H1 (cell line): ENCODE results near the gene MBD3. TPM values are rescaled to one million over a fixed set of nuclear protein-coding genes. Genes with fewer than 3 reads are reported as not detected.

Source experiments
- ASH2L ChIP-seq: fragments of 200-600, 300-600 bp; sonication (generic); IDR thresholded peaks from one replicate; pipeline ENCODE4 v1.7.1; 2017; ENCODE audit warnings: low read length
- BACH1 ChIP-seq: IDR thresholded peaks from 2 replicates; pipeline ENCODE4 v1.6.1; 2012; ENCODE audit warnings: low read length, improper control_type of control experiment
- BCL11A ChIP-seq, 2 experiments: IDR thresholded peaks; one replicate each; pipeline ENCODE4 v1.6.1; 2011; ENCODE audit warnings: low read depth in 2 of 2, low read length in 2 of 2, mild to moderate bottlenecking in 2 of 2
- CHD2 ChIP-seq: IDR thresholded peaks from 2 replicates; pipeline ENCODE4 v1.6.1; 2012; ENCODE audit warnings: low read length, improper control_type of control experiment
- CREB1 ChIP-seq: IDR thresholded peaks from 2 replicates; pipeline ENCODE4 v1.6.1; 2012; ENCODE audit warnings: inconsistent platforms
- EGR1 ChIP-seq: IDR thresholded peaks from 2 replicates; pipeline ENCODE4 v1.6.1; 2011; ENCODE audit warnings: low read depth, low read length, borderline replicate concordance
- EP300 ChIP-seq, 2 experiments: IDR thresholded peaks; 1 replicate in 1 of 2; 2 replicates in 1 of 2; pipeline ENCODE4 v1.6.1; 2011 to 2012; ENCODE audit warnings: low read depth in 2 of 2, low read length in 2 of 2, mild to moderate bottlenecking in 2 of 2, borderline replicate concordance in 1 of 2, inconsistent platforms in 1 of 2, moderate library complexity in 1 of 2
- GABPA ChIP-seq: IDR thresholded peaks from 2 replicates; pipeline ENCODE4 v1.6.1; 2011; ENCODE audit warnings: mild to moderate bottlenecking, low read length, moderate library complexity, borderline replicate concordance; ENCODE audit not compliant: insufficient read depth
- NRF1 ChIP-seq: IDR thresholded peaks from 2 replicates; pipeline ENCODE4 v1.6.1; 2011; ENCODE audit warnings: mild to moderate bottlenecking, low read depth, low read length, improper control_type of control experiment
- PHF8 ChIP-seq: fragments of 200-600 bp; sonication (generic); conservative IDR thresholded peaks from 2 replicates; pipeline ENCODE4 v1.7.1; 2012; ENCODE audit warnings: low read depth, mild to moderate bottlenecking, inconsistent platforms, low read length, moderate library complexity
- POLR2A ChIP-seq, 2 experiments: IDR thresholded peaks; 1 replicate in 1 of 2; 2 replicates in 1 of 2; pipeline ENCODE4 v1.6.1; 2011; ENCODE audit warnings: low read depth in 2 of 2, low read length in 2 of 2, mild to moderate bottlenecking in 2 of 2; ENCODE audit errors: control extremely low read depth in 1 of 2
- POLR2AphosphoS5 ChIP-seq: IDR thresholded peaks from 2 replicates; pipeline ENCODE4 v1.6.1; 2011; ENCODE audit warnings: low read depth, low read length
- POU5F1 ChIP-seq: IDR thresholded peaks from 2 replicates; pipeline ENCODE4 v1.6.1; 2011; ENCODE audit warnings: low read depth, mild to moderate bottlenecking, low read length, moderate library complexity
- RAD21 ChIP-seq, 2 experiments: IDR thresholded peaks in 1 of 2; conservative IDR thresholded peaks in 1 of 2; 2 replicates each; pipeline ENCODE4 v1.6.1; 2011; ENCODE audit warnings: low read depth in 2 of 2, low read length in 2 of 2, improper control_type of control experiment in 1 of 2, inconsistent platforms in 1 of 2, mild to moderate bottlenecking in 1 of 2, moderate library complexity in 1 of 2
- RXRA ChIP-seq: IDR thresholded peaks from 2 replicates; pipeline ENCODE4 v1.6.1; 2011; ENCODE audit warnings: low read depth, mild to moderate bottlenecking, low read length, moderate library complexity; ENCODE audit not compliant: insufficient read depth
- SIX5 ChIP-seq: IDR thresholded peaks from 2 replicates; pipeline ENCODE4 v1.6.1; 2011; ENCODE audit warnings: mild to moderate bottlenecking, low read depth, low read length
- SP1 ChIP-seq: IDR thresholded peaks from 2 replicates; pipeline ENCODE4 v1.6.1; 2011; ENCODE audit warnings: low read depth, low read length
- SP2 ChIP-seq: IDR thresholded peaks from 2 replicates; pipeline ENCODE4 v1.6.1; 2012; ENCODE audit warnings: mild to moderate bottlenecking, low read length, inconsistent platforms
- SP4 ChIP-seq: IDR thresholded peaks from 2 replicates; pipeline ENCODE4 v1.6.1; 2012; ENCODE audit warnings: low read length, inconsistent platforms
- SRF ChIP-seq: IDR thresholded peaks from 2 replicates; pipeline ENCODE4 v1.6.1; 2011; ENCODE audit warnings: mild to moderate bottlenecking, low read depth, low read length, moderate library complexity
- TAF1 ChIP-seq: IDR thresholded peaks from 2 replicates; pipeline ENCODE4 v1.6.1; 2011; ENCODE audit warnings: mild to moderate bottlenecking, low read depth, low read length
- TAF7 ChIP-seq: optimal IDR thresholded peaks from 2 replicates; pipeline ENCODE3; 2011; ENCODE audit warnings: low read depth, mild to moderate bottlenecking, inconsistent platforms, low read length, moderate library complexity, borderline replicate concordance
- TCF12 ChIP-seq: IDR thresholded peaks from 2 replicates; pipeline ENCODE4 v1.6.1; 2011; ENCODE audit warnings: low read depth, mild to moderate bottlenecking, low read length
- ZNF274 ChIP-seq: IDR thresholded peaks from 2 replicates; pipeline ENCODE4 v1.7.0; 2012; ENCODE audit warnings: low read length, borderline replicate concordance; ENCODE audit errors: extremely low read depth
- polyA plus RNA-seq, 7 experiments: library from polyadenylated mRNA; depleted of rRNA in 3 of 7; stranded (reverse) in 5 of 7; unstranded in 2 of 7; fragments of >200 nt in 5 of 7; fragments of 200-250 nt in 2 of 7; gene quantifications; 1 replicate in 5 of 7; 2 replicates in 1 of 7; 4 replicates in 1 of 7; pipeline versions ENCODE4 v1.2.1 to v1.2.3, GENCODE V29; 2011 to 2013; ENCODE audit warnings: missing spikeins in 2 of 7, mixed read lengths in 2 of 7
- total RNA-seq: library from RNA; stranded (reverse); fragmentation: NEBNext Ultra II Directional; extraction: Animal tissue kit (Norgen Biotek cat#: 25700); gene quantifications from 2 replicates; pipeline ENCODE4 v1.2.1, GENCODE V29; 2021
- TF ChIP-seq, protein P1 (sequence below): IDR thresholded peaks from 2 replicates; pipeline ENCODE4 v1.6.1; 2012; ENCODE audit warnings: inconsistent platforms
- TF ChIP-seq, protein P2 (sequence below): IDR thresholded peaks from 2 replicates; pipeline ENCODE4 v1.6.1; 2011; ENCODE audit warnings: low read length, improper control_type of control experiment

The MBD3 gene
- total and polyA plus RNA-seq, 2 of the 8 experiments (the other 6 are each of a cell fraction or from before 2014, with no cell fraction given): 88.2 to 110 TPM

DNA sequence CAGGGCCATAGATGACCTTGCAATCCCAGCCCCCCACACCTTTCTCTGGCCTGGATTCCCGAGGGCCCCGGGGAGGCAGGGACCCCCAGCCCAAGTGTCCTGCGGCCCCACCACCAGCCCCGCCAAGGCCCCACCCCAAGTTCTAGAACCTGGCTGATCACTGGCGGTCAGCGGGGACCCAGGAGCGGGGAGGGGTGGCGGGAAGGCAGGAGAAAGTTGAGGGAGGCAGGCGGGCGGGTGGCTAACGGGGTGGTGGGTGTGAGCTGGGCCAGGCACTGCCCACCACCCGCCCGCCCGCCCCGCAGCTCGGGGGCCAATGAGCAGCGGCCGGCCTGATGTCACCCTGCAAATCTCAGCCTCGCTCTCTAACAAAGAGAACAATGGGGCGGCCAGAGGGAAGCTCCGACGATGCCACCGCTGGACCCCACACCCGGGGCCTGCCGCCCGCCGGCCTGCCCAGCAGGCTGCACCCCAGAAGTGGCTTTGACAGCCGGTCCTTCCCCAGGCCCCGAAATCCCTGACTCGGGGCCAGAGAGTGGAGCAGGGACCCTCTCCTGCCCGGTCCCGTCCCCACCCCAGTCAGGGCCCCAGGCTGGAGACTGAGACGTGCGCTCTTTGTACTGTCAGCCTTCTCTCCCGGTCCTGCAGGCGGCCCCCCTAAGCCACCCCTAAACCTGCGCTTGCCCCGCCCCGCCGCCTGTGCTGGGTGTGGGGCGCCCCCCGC is 26.1 kb downstream of the MBD3 start (continued):
- TF ChIP-seq RXRA: no peak
- TF ChIP-seq ASH2L: no peak
- TF ChIP-seq TCF12: no peak
- no peak for TF ChIP-seq GABPA
- no peak for TF ChIP-seq ZNF274
- no peak for TF ChIP-seq BCL11A (IDR thresholded peaks at IDR 0.05; ENCODE audit: low read depth in 2 of 2, low read length in 2 of 2)
- TF ChIP-seq PHF8: peak; percentile 74
- no peak for TF ChIP-seq POU5F1
- no peak for TF ChIP-seq RAD21 (IDR thresholded peaks at IDR 0.05 in 1 of 2, conservative IDR thresholded peaks at IDR 0.05 in 1 of 2; ENCODE audit: low read depth in 2 of 2, low read length in 2 of 2)
- peak; percentile 61 for TF ChIP-seq TAF1
- TF ChIP-seq NRF1: no peak
- TF ChIP-seq POLR2AphosphoS5: peak; percentile 68
- no peak; a peak in 1 of 3 replicates for TF ChIP-seq EP300 (IDR thresholded peaks at IDR 0.05; ENCODE audit: borderline replicate concordance in 1 of 2, low read depth in 2 of 2, low read length in 2 of 2)
- TF ChIP-seq, protein P1, sequence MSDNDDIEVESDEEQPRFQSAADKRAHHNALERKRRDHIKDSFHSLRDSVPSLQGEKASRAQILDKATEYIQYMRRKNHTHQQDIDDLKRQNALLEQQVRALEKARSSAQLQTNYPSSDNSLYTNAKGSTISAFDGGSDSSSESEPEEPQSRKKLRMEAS: no peak; the same call in 1 of the 2 replicates
- no peak for TF ChIP-seq SRF
- TF ChIP-seq, protein P2, sequence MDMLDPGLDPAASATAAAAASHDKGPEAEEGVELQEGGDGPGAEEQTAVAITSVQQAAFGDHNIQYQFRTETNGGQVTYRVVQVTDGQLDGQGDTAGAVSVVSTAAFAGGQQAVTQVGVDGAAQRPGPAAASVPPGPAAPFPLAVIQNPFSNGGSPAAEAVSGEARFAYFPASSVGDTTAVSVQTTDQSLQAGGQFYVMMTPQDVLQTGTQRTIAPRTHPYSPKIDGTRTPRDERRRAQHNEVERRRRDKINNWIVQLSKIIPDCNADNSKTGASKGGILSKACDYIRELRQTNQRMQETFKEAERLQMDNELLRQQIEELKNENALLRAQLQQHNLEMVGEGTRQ: no peak
- no peak for TF ChIP-seq BACH1
- no peak for TF ChIP-seq SP4
- no peak for TF ChIP-seq SP1
- 0 out of 2 replicates have a peak, but pooled peaks have one; percentile 12 for TF ChIP-seq CREB1
- no peak for TF ChIP-seq CHD2
- TF ChIP-seq EGR1: no peak
- TF ChIP-seq POLR2A (IDR thresholded peaks at IDR 0.05; ENCODE audit: control extremely low read depth in 1 of 2, low read depth in 2 of 2, low read length in 2 of 2): peak; percentile 81 to 90
- no peak for TF ChIP-seq TAF7
- TF ChIP-seq SP2: no peak
- no peak for TF ChIP-seq SIX5
